Subcutaneous adipose tissue (tissue), 4 donors: Measurements from ENCODE around the gene SLC39A8. TPM values are rescaled to one million over a fixed set of nuclear protein-coding genes. Genes with fewer than 3 reads are reported as not detected.

Source experiments
- CTCF ChIP-seq: fragments of 450-650 bp; IDR thresholded peaks from one replicate; pipeline ENCODE4 v1.5.1; 2016; ENCODE audit warnings: low read depth, mild to moderate bottlenecking, control low read depth, antibody characterized with exemption, moderate library complexity
- total RNA-seq, 4 donors: library from RNA; depleted of rRNA; stranded (reverse); fragments of >200 nt; gene quantifications; one replicate each; pipeline ENCODE4 v1.1.0, GENCODE V29; 2016

Gene SLC39A8
- total RNA-seq, 4 donors from 2014 or later: 8.9 to 56.3 (median 21.4) TPM

GRCh38 chr4:102358128-102358527, 12.8 kb upstream of the SLC39A8 start:
- no peak for TF ChIP-seq CTCF

- no peak for TF ChIP-seq CTCF
Measured at GRCh38 chr4:102356562-102357202, 11.4 kb upstream of the SLC39A8 start.

DNA sequence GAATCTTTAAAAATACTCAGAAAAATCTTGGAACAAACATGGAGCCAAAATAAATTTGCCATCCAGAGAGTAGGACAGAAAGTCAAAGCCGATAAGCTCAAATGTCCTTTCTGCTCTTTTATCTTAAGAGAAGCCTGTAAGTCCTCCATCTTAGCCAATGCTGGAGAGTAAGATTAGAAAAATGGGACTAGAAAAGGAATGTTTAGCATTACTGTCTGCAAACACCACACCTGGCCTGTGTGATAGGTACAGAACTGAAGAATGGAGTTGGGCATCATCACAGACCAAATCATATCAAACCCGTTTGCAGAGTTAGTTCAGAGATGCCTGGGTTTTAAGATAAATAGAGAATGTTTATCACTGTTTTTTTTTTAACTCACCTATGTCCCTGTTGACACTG, 10.5 kb upstream of the SLC39A8 start:
- TF ChIP-seq CTCF: no peak

GRCh38 chr4:102354671-102355454, 9.6 kb upstream of the SLC39A8 start:
- no peak for TF ChIP-seq CTCF

GRCh38 chr4:102352781-102353180, 7.5 kb upstream of the SLC39A8 start:
- no peak for TF ChIP-seq CTCF

- no peak for TF ChIP-seq CTCF
Measured at GRCh38 chr4:102350634-102351033, 5.4 kb upstream of the SLC39A8 start.

DNA sequence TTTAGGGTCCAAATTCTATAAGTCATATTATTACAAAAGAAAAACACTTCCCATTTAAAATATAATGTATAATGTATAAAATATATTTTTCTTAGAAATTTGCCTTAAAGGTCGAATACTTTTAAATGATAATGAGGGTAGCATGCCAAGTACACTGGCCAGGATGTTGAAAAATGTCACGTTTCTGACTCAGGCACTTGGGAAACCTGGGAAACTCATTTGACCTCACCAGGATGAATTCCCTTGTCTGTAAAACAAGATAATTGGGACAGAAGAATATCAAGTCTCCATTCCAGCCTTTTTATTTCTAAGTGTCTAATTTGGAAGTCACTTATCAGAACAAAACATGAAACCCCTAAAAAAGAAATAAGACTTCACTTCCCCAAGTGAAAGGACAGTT, 3.4 kb upstream of the SLC39A8 start:
- no peak for TF ChIP-seq CTCF
